Central memory CD4-positive, alpha-beta T cell (primary cell): ENCODE results near the gene PIK3R4.

ENCODE experiments used
- DNase-seq: peaks from one replicate; pipeline ENCODE4 v3.0.0; 2022

Gene PIK3R4

DNA sequence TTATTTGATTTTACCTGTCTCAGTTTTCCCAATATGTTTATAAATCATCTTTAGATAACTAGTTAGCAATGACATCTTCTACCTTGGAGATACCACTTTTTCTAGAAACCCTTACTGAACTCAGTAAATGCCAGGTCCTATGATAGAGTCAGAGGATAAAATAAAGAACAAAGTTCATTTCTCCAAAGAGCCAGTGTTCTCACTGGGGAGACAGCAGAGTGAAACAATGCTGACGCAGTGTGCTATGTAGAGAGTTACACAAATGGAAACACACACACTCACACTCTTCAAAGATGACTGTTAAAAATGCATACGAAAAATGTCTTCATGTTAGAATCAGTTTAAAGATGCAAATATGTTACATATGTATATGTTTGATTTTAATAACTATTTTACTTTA is 111.3 kb downstream of the PIK3R4 start:
- no peak for DNase-seq
